Stomach (tissue), 9 donors: ENCODE measurements around the gene TRIM3. TPM values are rescaled to one million over a fixed set of nuclear protein-coding genes. Genes with fewer than 3 reads are reported as not detected.
A peak's percentile ranks its signal among the peaks of the same experiment; 100 is the strongest.

Source experiments
- DNase-seq, 2 donors: peaks; one replicate each; pipeline versions ENCODE4 v3.0.0 to v3.0.0-alpha.2; 2013 to 2019
- H3K27ac ChIP-seq, 5 donors: fragments of 200-600 bp in 4 of 5; sonication (generic) in 4 of 5; one replicate each; pipeline ENCODE4 v1.5.1; 2013 to 2019; ENCODE audit warnings: mild to moderate bottlenecking in 1 of 5, moderate library complexity in 1 of 5
- H3K27me3 ChIP-seq, 3 donors: fragments of 200-600 bp; sonication (generic); one replicate each; pipeline ENCODE4 v1.5.1; 2017 to 2019; ENCODE audit warnings: mixed run types in 1 of 3
- H3K36me3 ChIP-seq, 4 donors: fragments of 200-600 bp; sonication (generic); 1 replicate in 3 of 4; 2 replicates in 1 of 4; pipeline ENCODE4 v1.5.1; 2016 to 2019
- H3K4me1 ChIP-seq, 4 donors: fragments of 200-600 bp; sonication (generic); one replicate each; pipeline ENCODE4 v1.5.1; 2016 to 2019
- H3K4me3 ChIP-seq, 4 donors: fragments of 200-600 bp; sonication (generic) in 3 of 4; one replicate each; pipeline ENCODE4 v1.5.1; 2016 to 2019; ENCODE audit warnings: mild to moderate bottlenecking in 1 of 4
- H3K9me3 ChIP-seq, 4 donors: fragments of 200-600 bp; sonication (generic); one replicate each; pipeline ENCODE4 v1.5.1; 2016 to 2019
- CTCF ChIP-seq, 7 experiments: fragments of 450-650 bp in 4 of 7; fragments of 200-600 bp in 3 of 7; sonication (generic) in 3 of 7; IDR thresholded peaks; one replicate each; pipeline ENCODE4 v1.5.1; 2016 to 2019; ENCODE audit warnings: antibody characterized with exemption in 7 of 7, control low read depth in 2 of 7, mild to moderate bottlenecking in 1 of 7
- EP300 ChIP-seq: sonication (generic); formaldehyde crosslinking; IDR thresholded peaks from one replicate; pipeline ENCODE4 v1.6.1; 2017; ENCODE audit warnings: antibody characterized with exemption
- POLR2A ChIP-seq, 4 donors: fragments of 450-650 bp; IDR thresholded peaks; one replicate each; pipeline ENCODE4 v1.6.1; 2016; ENCODE audit warnings: antibody characterized with exemption in 4 of 4, control low read depth in 2 of 4, mild to moderate bottlenecking in 1 of 4, moderate library complexity in 1 of 4
- POLR2AphosphoS5 ChIP-seq, 3 donors: sonication (generic); formaldehyde crosslinking; IDR thresholded peaks; one replicate each; pipeline ENCODE4 v1.6.1; 2016; ENCODE audit warnings: antibody characterized with exemption in 3 of 3
- WGBS, 5 donors: extraction: QIAGEN DNeasy Blood & Tissue Kit in 3 of 5; methylation state at CpG; one replicate each; pipeline versions ENCODE4 v1.1.5 to v1.1.7; 2013 to 2018; 5-methylcytosine and 5-hydroxymethylcytosine counted together
- intact Hi-C: fragments of 100-400 bp; cut with DNase I; formaldehyde crosslinking; loops from one replicate; pipeline ENCODE4 v1.15.1; 2023; ENCODE audit warnings: low total_unique reads
- polyA plus RNA-seq, 3 donors: library from polyadenylated mRNA; stranded (reverse); fragments of 200-250 nt; gene quantifications; one replicate each; pipeline ENCODE4 v1.2.3, GENCODE V29; 2013
- total RNA-seq, 5 donors: library from RNA; depleted of rRNA; stranded (reverse); fragments of >200 nt; gene quantifications; one replicate each; pipeline versions ENCODE4 v1.1.0 to v1.2.3, GENCODE V29; 2014 to 2016
- donor health status: healthy with polysubstance abuse.
- donor health status: Bipolar disorder and iron deficiency.
- donor health status: healthy.

TRIM3 gene
- total and polyA plus RNA-seq, 8 donors: 10.9 to 474 (median 25.6) TPM

- Histone ChIP-seq H3K27ac (no peak overlapping the region), H3K4me1 (no peaks in the 10 kb centered on the region), H3K36me3 (peaks cover 47 to 100% (median 87%) of the 10 kb centered on the region in 4 donors), H3K27me3 (no peaks in the 10 kb centered on the region), H3K9me3 (no peaks in the 10 kb centered on the region), H3K4me3 (no peak overlapping the region)
- 75 to 93% (median 79%) methylated on average over 1 of the region's 1 CpG for WGBS, 5 donors
- intact Hi-C loops: no loop called here
- peak in 1 of 2 donors; percentile 25 for DNase-seq
- TF ChIP-seq POLR2AphosphoS5 (IDR thresholded peaks at IDR 0.05) (no peak), EP300 (no peak), CTCF (IDR thresholded peaks at IDR 0.05) (no peak), POLR2A (IDR thresholded peaks at IDR 0.05) (no peak)
These were observed 14.7 kb downstream of the TRIM3 start for GRCh38 chr11:6459099-6459450.

GRCh38 chr11:6458352-6459098, 15.2 kb downstream of the TRIM3 start:
- no peaks in the 10 kb centered on the region for H3K27me3 ChIP-seq
- 44 to 61% (median 54%) methylated on average over 2 of the region's 2 CpGs for WGBS, 5 donors
- H3K4me1 ChIP-seq: no peaks in the 10 kb centered on the region
- intact Hi-C loops: no loop called here
- H3K4me3 ChIP-seq: no peak overlapping the region
- H3K36me3 ChIP-seq: peaks cover 51 to 100% (median 87%) of the 10 kb centered on the region in 4 donors
- no peak for TF ChIP-seq CTCF (IDR thresholded peaks at IDR 0.05)
- no peak for TF ChIP-seq POLR2AphosphoS5 (IDR thresholded peaks at IDR 0.05)
- TF ChIP-seq POLR2A (IDR thresholded peaks at IDR 0.05): no peak
- no peak for TF ChIP-seq EP300
- H3K27ac ChIP-seq: no peak overlapping the region
- no peaks in the 10 kb centered on the region for H3K9me3 ChIP-seq
- DNase-seq: peak in 1 of 2 donors; percentile 23

GRCh38 chr11:6457581-6458320, 16.0 kb downstream of the TRIM3 start:
- Histone ChIP-seq H3K4me1 (no peaks in the 10 kb centered on the region), H3K27me3 (no peaks in the 10 kb centered on the region), H3K4me3 (no peak overlapping the region), H3K36me3 (peaks cover 51 to 100% (median 91%) of the 10 kb centered on the region in 4 donors), H3K27ac (no peak overlapping the region), H3K9me3 (no peaks in the 10 kb centered on the region)
- intact Hi-C loops: no loop called here
- WGBS, 5 donors: 92 to 94% (median 92%) methylated on average over 26 of the region's 26 CpGs
- no peak for DNase-seq
- TF ChIP-seq POLR2AphosphoS5 (IDR thresholded peaks at IDR 0.05): no peak

DNA sequence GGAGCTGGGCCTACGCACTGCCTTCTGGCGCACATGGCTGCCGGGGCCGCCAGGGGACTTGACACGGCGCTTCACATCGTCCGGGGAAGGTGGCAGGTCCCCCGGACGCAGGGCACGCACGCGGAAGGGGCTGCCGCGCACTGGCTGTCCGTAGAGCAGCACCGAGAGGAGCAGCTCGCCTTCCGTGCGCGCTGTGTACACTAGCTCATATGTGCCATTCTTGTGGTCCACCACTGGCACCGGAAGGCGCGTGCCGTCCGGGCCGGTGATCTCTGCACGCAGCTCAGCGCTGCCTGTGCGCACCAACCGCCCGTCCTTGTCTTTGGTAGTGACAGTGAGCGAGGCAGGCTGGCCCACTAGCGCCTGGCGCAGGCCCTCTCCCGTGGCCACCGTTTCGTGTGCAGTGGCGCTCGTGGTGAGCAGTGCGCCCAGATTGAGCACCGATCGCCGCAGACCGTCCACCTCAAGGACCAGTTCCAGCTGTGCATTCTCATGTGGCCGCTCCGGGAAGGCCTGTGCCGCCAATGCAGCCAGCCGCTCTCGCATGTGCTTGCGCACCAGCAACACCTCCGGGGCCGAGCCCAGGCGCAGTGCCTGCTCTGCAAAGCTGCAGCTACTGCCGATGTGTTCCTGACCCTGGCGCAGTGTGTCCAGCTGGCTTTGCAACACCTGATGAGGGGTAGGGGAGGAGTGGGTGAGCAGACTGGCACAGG, 17.2 kb downstream of the TRIM3 start:
- H3K9me3 ChIP-seq: no peaks in the 10 kb centered on the region
- TF ChIP-seq POLR2A (IDR thresholded peaks at IDR 0.05) (no peak), POLR2AphosphoS5 (IDR thresholded peaks at IDR 0.05) (no peak), EP300 (no peak), CTCF (IDR thresholded peaks at IDR 0.05) (no peak)
- no peak overlapping the region for H3K27ac ChIP-seq
- H3K4me1 ChIP-seq: no peaks in the 10 kb centered on the region
- no peak for DNase-seq
- H3K36me3 ChIP-seq: peaks cover 54 to 100% (median 94%) of the 10 kb centered on the region in 4 donors
- H3K4me3 ChIP-seq: no peak overlapping the region
- intact Hi-C loops: no loop called here
- no peaks in the 10 kb centered on the region for H3K27me3 ChIP-seq
- 95 to 97% (median 96%) methylated on average over 33 to 56 of the region's 56 CpGs for WGBS, 5 donors
